GM19099 (cell line): Measurements from ENCODE around the gene CBL.

Experiments
- POLR2A ChIP-seq: IDR thresholded peaks from 3 replicates; pipeline ENCODE4 v1.6.1; 2011; ENCODE audit warnings: low read depth; ENCODE audit not compliant: insufficient read length; ENCODE audit errors: extremely low read depth

CBL gene

GRCh38 chr11:119229741-119230140 is 23.6 kb downstream of the CBL start:
- no peak for TF ChIP-seq POLR2A

- no peak for TF ChIP-seq POLR2A
Measured at GRCh38 chr11:119236490-119236889, 30.4 kb downstream of the CBL start.

DNA sequence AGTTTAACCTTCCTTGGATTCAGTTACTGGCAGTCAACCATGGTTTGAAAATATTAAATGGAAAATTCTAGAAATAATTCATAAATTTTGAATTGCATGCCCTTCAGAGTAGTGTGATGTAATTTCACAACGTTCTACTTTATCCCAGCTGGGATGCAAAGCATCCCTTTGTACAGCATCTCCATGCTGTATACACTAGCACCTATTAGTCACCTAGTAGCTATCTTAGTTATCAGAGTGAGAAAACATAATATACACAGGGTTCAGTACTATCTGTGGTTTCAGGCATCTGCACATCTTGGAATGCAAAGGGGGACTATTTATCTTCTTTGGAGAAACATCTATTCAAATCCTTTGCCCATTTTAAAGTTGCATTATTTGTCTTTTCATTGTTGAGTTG is 30.8 kb downstream of the CBL start:
- no peak for TF ChIP-seq POLR2A

DNA sequence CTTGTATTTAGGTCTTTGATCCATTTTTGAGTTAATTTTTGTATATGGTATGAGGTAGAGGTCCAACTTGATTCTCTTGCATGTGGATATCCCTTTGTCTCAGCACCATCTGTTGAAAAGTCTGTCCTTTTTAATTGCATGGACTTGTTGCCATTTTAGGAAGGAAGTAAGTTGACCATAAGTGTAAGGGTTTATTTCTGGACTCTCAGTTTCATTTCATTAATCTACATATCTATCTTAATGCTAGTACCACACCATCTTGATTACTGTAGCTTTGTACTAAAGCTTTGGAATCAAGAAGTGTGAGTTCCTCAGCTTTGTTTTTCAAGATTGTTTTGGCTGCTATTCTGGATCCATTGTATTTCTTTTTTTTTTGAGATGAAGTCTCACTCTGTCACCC is 31.4 kb downstream of the CBL start:
- TF ChIP-seq POLR2A = no peak

DNA sequence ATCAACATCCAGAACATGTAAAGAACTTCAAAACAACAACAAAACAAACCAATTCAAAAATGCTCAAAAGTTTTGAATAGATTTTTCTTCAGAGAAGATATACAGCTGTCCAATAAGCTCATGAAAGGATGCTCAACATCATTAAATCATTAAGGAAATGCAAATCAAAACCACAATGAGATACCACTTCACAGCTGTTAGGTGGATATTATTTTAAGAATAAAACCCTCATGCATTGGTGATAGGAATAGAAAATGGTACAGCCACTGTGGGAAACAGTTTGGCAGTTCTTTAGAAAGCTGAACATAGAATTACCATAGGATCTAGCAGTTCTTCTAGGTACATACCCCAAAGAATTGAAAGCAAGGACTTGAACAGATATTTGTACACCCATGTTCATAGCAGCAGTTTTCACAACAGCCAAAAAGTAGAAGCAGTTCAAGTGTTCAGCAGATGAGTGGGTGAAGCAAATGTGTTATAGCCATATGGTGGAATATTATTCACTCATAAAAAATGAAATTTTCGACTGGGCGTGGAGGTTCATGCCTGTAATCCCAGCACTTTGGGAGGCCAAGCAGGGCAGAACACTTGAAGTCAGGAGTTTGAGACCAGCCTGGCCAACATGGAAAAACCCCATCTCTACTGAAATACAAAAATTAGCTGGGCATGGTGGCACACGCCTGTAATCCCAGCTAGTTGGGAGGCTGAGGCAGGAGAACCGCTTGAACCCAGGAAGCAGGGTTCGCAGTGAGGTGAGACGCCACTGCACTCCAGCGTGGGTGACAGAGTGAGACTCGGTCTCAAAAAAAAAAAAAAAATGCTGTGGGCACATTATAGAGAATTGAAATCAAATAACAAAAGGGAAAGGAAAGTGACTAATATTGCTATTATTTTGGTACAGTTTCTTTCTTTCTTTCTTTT is 42.9 kb downstream of the CBL start:
- TF ChIP-seq POLR2A = no peak

DNA sequence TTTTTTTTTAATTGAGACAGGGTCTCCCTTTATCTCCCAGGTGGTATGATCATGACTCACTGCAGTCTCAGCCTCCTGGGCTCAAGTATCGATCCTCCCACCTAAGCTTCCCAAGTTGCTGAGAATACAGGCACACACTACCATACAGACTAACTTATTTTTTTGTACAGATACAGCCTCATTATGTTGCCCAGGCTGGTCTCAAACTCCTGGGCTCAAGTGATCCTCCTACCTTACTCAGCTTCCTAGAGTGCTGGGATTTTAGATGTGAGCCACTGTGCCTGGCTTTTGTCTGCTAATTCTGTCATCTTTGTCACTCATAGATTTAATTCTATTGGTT is 43.5 kb downstream of the CBL start:
- no peak for TF ChIP-seq POLR2A

GRCh38 chr11:119251114-119251513 is 45.0 kb downstream of the CBL start:
- TF ChIP-seq POLR2A = no peak

DNA sequence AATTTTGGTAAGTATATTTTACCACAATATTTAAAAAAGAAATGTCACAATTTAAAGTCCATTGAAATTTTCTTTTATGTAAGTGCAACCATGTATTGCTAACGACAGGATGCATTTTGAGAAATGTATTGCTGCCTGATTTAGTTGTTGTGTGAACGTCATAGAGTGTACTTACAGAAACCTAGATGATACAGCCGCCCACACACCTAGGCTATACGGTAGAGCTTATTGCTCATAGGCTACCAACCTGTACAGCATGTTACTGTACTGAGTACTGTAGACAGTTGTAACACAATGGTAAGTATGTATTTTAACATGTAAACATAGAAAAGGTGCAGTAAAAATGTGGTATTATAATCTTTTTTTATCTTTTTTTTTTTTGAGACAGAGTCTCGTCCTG is 48.1 kb downstream of the CBL start:
- TF ChIP-seq POLR2A = no peak

DNA sequence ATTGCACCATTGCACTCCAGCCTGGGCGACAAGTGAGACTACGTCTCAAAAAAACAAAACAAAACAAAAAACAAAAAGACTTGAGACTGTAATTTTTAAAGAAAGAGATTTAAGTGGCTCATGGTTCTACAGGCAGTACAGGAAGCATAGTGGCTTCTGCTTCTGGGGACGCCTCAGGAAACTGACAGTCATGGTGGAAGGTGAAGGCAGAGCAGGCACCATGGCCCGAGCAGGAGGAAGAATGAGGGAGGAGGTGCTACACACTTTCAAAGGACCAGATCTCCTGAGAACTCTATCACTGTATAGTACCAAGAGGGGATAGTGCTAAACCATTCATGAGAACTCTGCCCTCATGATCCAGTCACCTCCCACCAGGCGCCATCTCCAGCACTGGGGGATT is 52.0 kb downstream of the CBL start:
- no peak for TF ChIP-seq POLR2A

DNA sequence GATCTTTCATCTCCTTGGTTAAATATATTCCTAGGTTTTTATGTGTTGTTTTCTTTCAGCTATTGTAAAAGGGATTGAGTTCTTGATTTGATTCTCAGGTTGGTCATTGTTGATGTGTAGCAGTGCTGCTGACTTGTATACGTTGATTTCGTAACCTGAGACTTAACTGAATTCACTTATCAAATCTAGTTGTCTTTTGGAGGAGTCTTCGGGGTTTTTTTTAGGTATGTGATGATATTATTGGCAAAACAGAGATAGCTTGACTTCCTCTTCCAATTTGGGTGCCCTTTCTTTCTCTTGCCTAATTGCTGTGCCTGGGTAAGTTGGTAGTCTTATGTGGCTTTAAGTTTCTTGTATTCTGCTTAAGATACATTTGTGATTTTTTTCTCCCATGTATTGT is 52.8 kb downstream of the CBL start:
- TF ChIP-seq POLR2A = no peak

GRCh38 chr11:119262668-119263351 is 56.7 kb downstream of the CBL start:
- TF ChIP-seq POLR2A = no peak

DNA sequence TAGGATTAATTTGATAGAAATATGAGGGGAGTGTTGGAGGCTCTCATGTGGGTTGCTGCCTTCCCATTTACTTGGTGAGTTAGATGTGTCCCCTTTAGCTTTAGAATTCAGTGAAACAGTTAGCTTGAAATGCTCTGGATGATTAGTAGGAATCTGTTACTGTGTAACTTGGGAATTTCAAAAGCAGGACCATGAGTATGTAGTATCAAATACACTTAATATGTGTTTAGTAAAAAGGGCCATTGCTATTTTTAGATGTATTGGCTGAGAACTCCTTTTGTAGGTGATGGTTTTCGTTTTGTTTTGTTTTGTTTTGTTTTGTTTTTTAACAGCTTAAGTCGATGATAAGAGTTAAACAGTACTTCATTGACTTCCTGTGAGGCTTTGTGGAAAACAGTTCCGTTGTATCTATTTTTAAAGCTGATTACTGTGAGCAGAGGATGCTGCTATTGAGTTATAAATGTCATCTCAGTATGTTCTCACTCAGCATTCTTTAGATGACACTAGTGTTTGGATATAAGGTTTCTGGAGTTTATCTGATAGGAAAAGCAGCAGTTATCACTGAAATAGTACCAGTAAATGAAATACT is 57.3 kb downstream of the CBL start:
- no peak for TF ChIP-seq POLR2A

DNA sequence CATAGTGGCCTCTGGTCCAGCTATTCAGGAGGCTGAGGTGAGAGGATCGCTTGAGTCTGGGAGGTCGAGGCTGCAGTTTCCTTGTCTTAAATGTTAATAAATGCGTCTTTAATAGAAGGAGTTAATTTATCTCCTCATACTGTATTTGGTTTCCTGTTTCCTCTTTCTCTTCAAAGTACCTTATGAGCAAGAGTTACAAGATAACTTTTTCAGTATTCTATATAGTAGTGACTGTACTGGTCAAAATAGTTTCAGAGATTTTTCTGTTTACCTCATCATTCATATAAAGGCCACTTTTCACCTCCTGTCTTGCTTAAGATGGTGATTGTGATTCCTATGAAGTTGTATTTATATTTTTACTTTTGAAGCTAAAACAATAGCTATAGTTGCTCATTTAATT is 59.9 kb downstream of the CBL start:
- no peak for TF ChIP-seq POLR2A

DNA sequence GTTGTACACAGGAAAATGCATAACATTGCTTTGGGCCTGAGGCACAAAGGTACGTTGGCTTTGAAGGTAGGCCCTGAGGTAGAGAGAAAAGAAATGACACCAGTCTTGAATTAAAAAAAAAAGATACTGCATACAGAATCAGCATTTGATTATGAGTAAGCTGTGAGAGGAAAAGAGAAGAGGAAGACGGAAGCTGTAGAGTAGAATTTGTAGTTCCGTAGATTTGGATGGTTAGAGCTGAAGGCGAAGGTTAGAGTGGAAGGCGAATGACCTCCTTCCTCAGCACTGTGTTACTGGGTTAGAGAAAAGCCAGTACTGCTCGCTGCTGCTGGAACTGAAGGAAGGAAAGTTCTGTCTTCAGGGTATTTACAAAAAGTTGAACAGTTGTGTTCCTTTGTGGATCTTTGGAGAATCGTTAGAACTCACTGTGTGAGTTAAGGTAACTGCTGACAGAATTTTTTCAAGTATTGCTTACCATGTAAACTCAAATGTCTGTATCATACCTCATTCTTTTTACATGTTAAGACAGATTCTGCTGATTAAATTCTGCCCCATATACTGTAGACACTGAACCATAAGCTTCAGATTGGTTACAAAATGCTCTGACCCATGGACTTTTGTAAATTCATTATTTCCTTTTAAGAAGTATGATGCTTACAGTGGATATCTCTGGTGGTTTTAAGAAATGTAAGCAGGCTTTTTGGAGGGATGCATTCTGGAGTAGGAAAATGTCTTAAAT is 60.5 kb downstream of the CBL start:
- no peak for TF ChIP-seq POLR2A

- TF ChIP-seq POLR2A = no peak
Measured at GRCh38 chr11:119267645-119268044, 61.5 kb downstream of the CBL start.
